ENCODE results near the gene SLPI.

Gene SLPI

GRCh38 chr20:45218636-45219035, 35.7 kb downstream of the SLPI start:
- Histone ChIP-seq H3K27me3 (ENCODE audit: control insufficient read depth, insufficient read depth, low read length) (no peaks in the 10 kb centered on the region), H3K9me3 (ENCODE audit: control insufficient read depth, insufficient read depth, low read length) (no peaks in the 10 kb centered on the region), H3K36me3 (ENCODE audit: control insufficient read depth, insufficient read depth, low read length) (no peaks in the 10 kb centered on the region), H3K4me1 (ENCODE audit: control insufficient read depth, insufficient read depth, low read length) (no peaks in the 10 kb centered on the region), H3K27ac (ENCODE audit: low read length) (no peak overlapping the region), H3K4me3 (ENCODE audit: low read length) (no peak overlapping the region)
- WGBS (ENCODE audit: insufficient coverage, insufficient read length) = no CpG with 5 or more reads among the region's 2 CpGs
- DNase-seq (ENCODE audit: low read depth, low spot score) = no peak

GRCh38 chr20:45218124-45218523, 36.2 kb downstream of the SLPI start:
- no peak overlapping the region for H3K4me3 ChIP-seq (ENCODE audit: low read length)
- H3K4me1 ChIP-seq (ENCODE audit: control insufficient read depth, insufficient read depth, low read length) = no peaks in the 10 kb centered on the region
- DNase-seq (ENCODE audit: low read depth, low spot score) = no peak
- no peaks in the 10 kb centered on the region for H3K27me3 ChIP-seq (ENCODE audit: control insufficient read depth, insufficient read depth, low read length)
- H3K36me3 ChIP-seq (ENCODE audit: control insufficient read depth, insufficient read depth, low read length) = no peaks in the 10 kb centered on the region
- WGBS (ENCODE audit: insufficient coverage, insufficient read length) = no CpG with 5 or more reads among the region's 4 CpGs
- H3K27ac ChIP-seq (ENCODE audit: low read length) = no peak overlapping the region
- H3K9me3 ChIP-seq (ENCODE audit: control insufficient read depth, insufficient read depth, low read length) = no peaks in the 10 kb centered on the region

- Histone ChIP-seq H3K9me3 (ENCODE audit: control insufficient read depth, insufficient read depth, low read length) (no peaks in the 10 kb centered on the region), H3K4me1 (ENCODE audit: control insufficient read depth, insufficient read depth, low read length) (peaks cover 2% of the 10 kb centered on the region; the same call in 1 of the 2 replicates), H3K36me3 (ENCODE audit: control insufficient read depth, insufficient read depth, low read length) (no peaks in the 10 kb centered on the region), H3K27ac (ENCODE audit: low read length) (no peak overlapping the region), H3K27me3 (ENCODE audit: control insufficient read depth, insufficient read depth, low read length) (peaks cover 2% of the 10 kb centered on the region; the same call in 1 of the 2 replicates), H3K4me3 (ENCODE audit: low read length) (no peak overlapping the region)
- no CpG with 5 or more reads among the region's 3 CpGs for WGBS (ENCODE audit: insufficient coverage, insufficient read length)
- no peak for DNase-seq (ENCODE audit: low read depth, low spot score)
Observed at GRCh38 chr20:45212836-45213235, 41.5 kb downstream of the SLPI start.

- Histone ChIP-seq H3K9me3 (ENCODE audit: control insufficient read depth, insufficient read depth, low read length) (no peaks in the 10 kb centered on the region), H3K27ac (ENCODE audit: low read length) (no peak overlapping the region), H3K27me3 (ENCODE audit: control insufficient read depth, insufficient read depth, low read length) (peaks cover 2% of the 10 kb centered on the region; the same call in 1 of the 2 replicates), H3K4me1 (ENCODE audit: control insufficient read depth, insufficient read depth, low read length) (peaks cover 2% of the 10 kb centered on the region; the same call in 1 of the 2 replicates), H3K36me3 (ENCODE audit: control insufficient read depth, insufficient read depth, low read length) (no peaks in the 10 kb centered on the region), H3K4me3 (ENCODE audit: low read length) (no peak overlapping the region)
- DNase-seq (ENCODE audit: low read depth, low spot score) = no peak
Observed at GRCh38 chr20:45211569-45212474, 42.5 kb downstream of the SLPI start.

- no peak for DNase-seq (ENCODE audit: low read depth, low spot score)
- WGBS (ENCODE audit: insufficient coverage, insufficient read length) = no CpG with 5 or more reads among the region's 1 CpG
- Histone ChIP-seq H3K9me3 (ENCODE audit: control insufficient read depth, insufficient read depth, low read length) (no peaks in the 10 kb centered on the region), H3K4me1 (ENCODE audit: control insufficient read depth, insufficient read depth, low read length) (peaks cover 2% of the 10 kb centered on the region; the same call in 1 of the 2 replicates), H3K27me3 (ENCODE audit: control insufficient read depth, insufficient read depth, low read length) (peaks cover 2% of the 10 kb centered on the region; the same call in 1 of the 2 replicates), H3K27ac (ENCODE audit: low read length) (no peak overlapping the region), H3K36me3 (ENCODE audit: control insufficient read depth, insufficient read depth, low read length) (no peaks in the 10 kb centered on the region), H3K4me3 (ENCODE audit: low read length) (no peak overlapping the region)
Observed at GRCh38 chr20:45209924-45210323, 44.4 kb downstream of the SLPI start.

- no peak within 1 kb of the TSS for H3K4me3 ChIP-seq (ENCODE audit: low read length)
- H3K27me3 ChIP-seq (ENCODE audit: control insufficient read depth, insufficient read depth, low read length) = no peaks in the 10 kb centered on the region
- no peak for DNase-seq (ENCODE audit: low read depth, low spot score)
- WGBS (ENCODE audit: insufficient coverage, insufficient read length) = no CpG with 5 or more reads among the region's 1 CpG
- no peak within 1 kb of the TSS for H3K27ac ChIP-seq (ENCODE audit: low read length)
- no peaks in the 10 kb centered on the region for H3K36me3 ChIP-seq (ENCODE audit: control insufficient read depth, insufficient read depth, low read length)
- H3K9me3 ChIP-seq (ENCODE audit: control insufficient read depth, insufficient read depth, low read length) = no peaks in the 10 kb centered on the region
- peaks cover 2% of the 10 kb centered on the region; the same call in 1 of the 2 replicates for H3K4me1 ChIP-seq (ENCODE audit: control insufficient read depth, insufficient read depth, low read length)
Observed at GRCh38 chr20:45206725-45207124, 47.6 kb downstream of the SLPI start, which contains the start of gene SEMG1. Gene SEMG1, plus strand, starts transcription at chr20:45207033. Its CDS starts 21 bp downstream, at chr20:45207054.
